ENCODE results near the gene KRT85. TPM values are rescaled to one million over a fixed set of nuclear protein-coding genes. Genes with fewer than 3 reads are reported as not detected.

The KRT85 gene
- total RNA-seq, 1 experiment from 2014 or later: not detected

DNA sequence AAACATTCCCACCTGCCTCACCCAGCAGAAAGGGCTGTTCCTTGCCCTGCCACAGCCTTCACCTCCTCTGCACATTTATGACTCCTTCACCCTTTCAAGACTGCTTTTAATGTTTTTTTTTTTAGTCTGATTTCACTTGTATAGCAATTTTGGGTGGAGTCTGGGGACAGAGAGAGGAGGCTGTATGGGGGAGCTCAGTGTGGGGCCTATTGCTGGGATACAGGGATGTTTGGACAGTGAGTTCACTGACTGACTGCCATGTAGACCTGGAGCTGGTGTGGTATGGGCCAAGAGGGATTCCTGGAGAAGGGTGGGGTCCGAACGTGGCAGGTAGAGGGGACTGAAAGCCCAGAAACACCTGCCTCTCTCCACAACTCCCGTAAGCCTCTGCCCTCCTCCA is 1.9 kb upstream of the KRT85 start:
- Histone ChIP-seq H3K9me3 (ENCODE audit: low read depth, low read length, poor library complexity, severe bottlenecking) (no peaks in the 10 kb centered on the region), H3K4me1 (ENCODE audit: insufficient read depth, low read length, poor library complexity, severe bottlenecking) (no peaks in the 10 kb centered on the region), H3K27ac (ENCODE audit: low read depth, low read length, poor library complexity, severe bottlenecking) (no peak overlapping the region), H3K4me3 (ENCODE audit: low read depth, low read length, poor library complexity, severe bottlenecking) (no peak overlapping the region), H3K36me3 (ENCODE audit: insufficient read depth, low read length, poor library complexity, severe bottlenecking) (no peaks in the 10 kb centered on the region), H3K27me3 (replicated peaks; ENCODE audit: insufficient read depth, low read depth, low read length, poor library complexity) (no peaks in the 10 kb centered on the region)
- intact Hi-C loops (cut with micrococcal nuclease; ENCODE audit: unreplicated experiment): no loop called here
- no peak for DNase-seq (ENCODE audit: low spot score)
- POLR2A ChIA-PET (ENCODE audit: low non-redundant PET): no interaction called here
- TF ChIP-seq EZH2 (IDR thresholded peaks at IDR 0.05; ENCODE audit: borderline replicate concordance, low read depth, low read length, poor library complexity, severe bottlenecking) (no peak), CTCF (conservative IDR thresholded peaks at IDR 0.05; ENCODE audit: low read depth, low read length) (no peak)
- CTCF ChIA-PET: interaction anchor here (1.3 kb wide), 1 partner anchor 510 kb away, joined by 4 read pairs; no protein-coding TSS in a partner anchor
- BruUV-seq (replicated peaks): no TSS peak

DNA sequence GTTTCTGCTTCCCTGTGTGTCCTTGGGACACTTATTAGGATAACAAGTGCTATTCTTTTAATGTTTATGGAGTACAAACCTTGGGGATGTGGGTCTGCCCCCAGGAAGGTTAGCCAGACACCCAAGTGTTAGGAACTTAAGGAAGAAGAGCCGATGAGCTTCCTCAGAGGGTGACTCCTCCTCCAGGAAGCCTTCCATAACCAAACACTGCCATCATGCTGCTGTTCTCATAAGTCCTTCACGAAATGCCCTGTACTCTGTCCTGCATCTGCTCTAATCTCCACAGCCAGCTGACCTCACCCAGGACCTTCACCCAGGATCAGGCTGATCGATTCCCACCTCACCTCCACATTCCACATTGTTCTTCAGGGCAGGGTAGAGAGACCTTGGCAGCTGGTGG is 1.2 kb upstream of the KRT85 start:
- H3K27me3 ChIP-seq (replicated peaks; ENCODE audit: insufficient read depth, low read depth, low read length, poor library complexity): no peaks in the 10 kb centered on the region
- CTCF ChIA-PET: interaction anchor here (1.3 kb wide), 1 partner anchor 511 kb away, joined by 4 read pairs; no protein-coding TSS in a partner anchor

GRCh38 chr12:52367876-52368275 is 595 bp upstream of the KRT85 start:
- Histone ChIP-seq H3K36me3 (ENCODE audit: insufficient read depth, low read length, poor library complexity, severe bottlenecking) (no peaks in the 10 kb centered on the region), H3K27me3 (replicated peaks; ENCODE audit: insufficient read depth, low read depth, low read length, poor library complexity) (no peaks in the 10 kb centered on the region), H3K4me1 (ENCODE audit: insufficient read depth, low read length, poor library complexity, severe bottlenecking) (no peaks in the 10 kb centered on the region), H3K9me3 (ENCODE audit: low read depth, low read length, poor library complexity, severe bottlenecking) (no peaks in the 10 kb centered on the region), H3K4me3 (ENCODE audit: low read depth, low read length, poor library complexity, severe bottlenecking) (no peak overlapping the region), H3K27ac (ENCODE audit: low read depth, low read length, poor library complexity, severe bottlenecking) (no peak overlapping the region)
- no peak for DNase-seq (ENCODE audit: low spot score)
- no TSS peak for BruUV-seq (replicated peaks)
- no peak for TF ChIP-seq CTCF (conservative IDR thresholded peaks at IDR 0.05; ENCODE audit: low read depth, low read length)
- no peak for TF ChIP-seq EZH2 (IDR thresholded peaks at IDR 0.05; ENCODE audit: borderline replicate concordance, low read depth, low read length, poor library complexity, severe bottlenecking)
- ChIA-PET CTCF (interaction anchor here (1.3 kb wide), 1 partner anchor 512 kb away, joined by 4 read pairs; no protein-coding TSS in a partner anchor), POLR2A (ENCODE audit: low non-redundant PET) (no interaction called here)
- intact Hi-C loops (cut with micrococcal nuclease; ENCODE audit: unreplicated experiment): no loop called here

More for the DNA sequence above, 1.2 kb upstream of the KRT85 start:
- intact Hi-C loops (cut with micrococcal nuclease; ENCODE audit: unreplicated experiment): no loop called here
- DNase-seq (ENCODE audit: low spot score): no peak
- Histone ChIP-seq H3K36me3 (ENCODE audit: insufficient read depth, low read length, poor library complexity, severe bottlenecking) (no peaks in the 10 kb centered on the region), H3K4me3 (ENCODE audit: low read depth, low read length, poor library complexity, severe bottlenecking) (no peak overlapping the region), H3K4me1 (ENCODE audit: insufficient read depth, low read length, poor library complexity, severe bottlenecking) (no peaks in the 10 kb centered on the region), H3K9me3 (ENCODE audit: low read depth, low read length, poor library complexity, severe bottlenecking) (no peaks in the 10 kb centered on the region), H3K27ac (ENCODE audit: low read depth, low read length, poor library complexity, severe bottlenecking) (no peak overlapping the region)
- TF ChIP-seq EZH2 (IDR thresholded peaks at IDR 0.05; ENCODE audit: borderline replicate concordance, low read depth, low read length, poor library complexity, severe bottlenecking): no peak
- no peak for TF ChIP-seq CTCF (conservative IDR thresholded peaks at IDR 0.05; ENCODE audit: low read depth, low read length)
- POLR2A ChIA-PET (ENCODE audit: low non-redundant PET): no interaction called here
- BruUV-seq (replicated peaks): no TSS peak

All from A673 (cell line).